Activated T-cell treated with anti-CD3 and anti-CD28 coated beads, Interleukin-2, amount 50 U/mL, for 72 hours (primary cell): ENCODE results near the gene ERCC1. TPM values are rescaled to one million over a fixed set of nuclear protein-coding genes. Genes with fewer than 3 reads are reported as not detected.
"Not testable (repeated sequence)": the region's sequence is repeated elsewhere in the genome, so short reads cannot be mapped to it uniquely, and the experiment has no call there.

Experiments
- ATAC-seq, 2 donors: fragments of 150-1000 bp; cut with Tn5 transposase; replicated peaks in 1 of 2; 2 replicates each; pipeline ENCODE4 v1.10.0; 2021; ENCODE audit warnings: moderate library complexity in 2 of 2, mild to moderate bottlenecking in 1 of 2
- DNase-seq, 2 donors: peaks; one replicate each; pipeline ENCODE4 v3.0.0; 2021 to 2022; ENCODE audit warnings: mixed read lengths in 1 of 2
- H3K27ac Mint-ChIP-seq: one replicate; pipeline ENCODE4 v1.8.0; 2022; ENCODE audit warnings: mild to moderate bottlenecking, moderate library complexity, mixed read lengths
- H3K27me3 Mint-ChIP-seq: one replicate; pipeline ENCODE4 v1.8.0; 2022; ENCODE audit warnings: low read depth, mixed read lengths
- H3K36me3 Mint-ChIP-seq, 2 donors: one replicate each; pipeline ENCODE4 v1.8.0; 2022; ENCODE audit warnings: mixed read lengths in 2 of 2, mild to moderate bottlenecking in 1 of 2; ENCODE audit not compliant: insufficient read depth in 2 of 2
- H3K4me1 Mint-ChIP-seq: one replicate; pipeline ENCODE4 v1.8.0; 2022; ENCODE audit warnings: low read depth, mixed read lengths
- H3K4me3 Mint-ChIP-seq, 2 donors: one replicate each; pipeline ENCODE4 v1.8.0; 2022; ENCODE audit warnings: mild to moderate bottlenecking in 2 of 2, mixed read lengths in 2 of 2, moderate library complexity in 2 of 2
- H3K9me3 Mint-ChIP-seq, 2 donors: one replicate each; pipeline ENCODE4 v1.8.0; 2022; ENCODE audit warnings: mixed read lengths in 2 of 2
- total RNA-seq, 2 donors: library from RNA; stranded (reverse); gene quantifications; one replicate each; pipeline ENCODE4 v1.2.3, GENCODE V29; 2022

The ERCC1 gene
- total RNA-seq, 2 donors from 2014 or later: 71.0 to 73.9 TPM

DNA sequence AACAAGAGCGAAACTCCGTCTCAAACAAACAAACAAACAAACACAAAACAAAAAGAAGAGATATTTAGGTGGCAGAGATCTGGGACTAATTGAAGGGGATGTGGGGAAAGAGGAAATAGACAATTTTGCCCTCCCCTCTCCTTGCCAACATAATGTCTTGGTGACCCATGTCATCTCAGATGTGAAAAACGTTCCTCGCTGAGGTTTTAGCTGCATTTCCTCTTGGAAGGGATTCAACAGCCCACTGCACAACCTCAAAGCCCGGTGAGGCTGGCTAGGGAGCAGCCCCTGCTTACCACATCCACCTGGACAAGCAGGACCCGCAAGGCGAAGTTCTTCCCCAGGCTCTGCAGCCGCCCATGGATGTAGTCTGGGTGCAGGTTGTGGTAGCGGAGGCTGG, 4.9 kb downstream of the ERCC1 start:
- no peaks in the 10 kb centered on the region for H3K9me3 Mint-ChIP-seq
- H3K27ac Mint-ChIP-seq: no peak overlapping the region
- H3K27me3 Mint-ChIP-seq: no peaks in the 10 kb centered on the region
- peaks cover 0 to 19% of the 10 kb centered on the region in 2 donors for H3K36me3 Mint-ChIP-seq
- H3K4me1 Mint-ChIP-seq: peaks cover 42% of the 10 kb centered on the region
- no peak for ATAC-seq
- no peak overlapping the region for H3K4me3 Mint-ChIP-seq
- DNase-seq: no peak

DNA sequence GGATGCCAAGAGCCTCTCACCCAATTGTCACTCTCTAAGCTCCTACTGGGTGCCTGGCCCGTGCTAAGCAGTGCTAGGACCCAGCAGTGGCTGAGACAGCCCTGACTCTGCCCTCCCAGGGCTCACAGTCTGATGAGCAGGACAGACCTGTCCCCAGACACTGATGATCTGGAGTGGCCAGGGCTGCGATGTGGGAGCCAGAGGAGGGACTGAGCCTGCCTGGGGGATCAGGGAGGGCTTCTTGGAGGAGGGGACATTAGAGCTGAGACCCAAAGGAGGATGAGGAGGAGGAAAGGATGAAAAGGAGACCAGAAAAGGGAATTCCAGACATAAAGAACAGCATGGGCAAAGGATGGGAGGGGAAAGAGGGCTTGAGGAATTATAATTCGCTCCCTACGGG, 6.6 kb downstream of the ERCC1 start:
- no peaks in the 10 kb centered on the region for H3K27me3 Mint-ChIP-seq
- no peak for ATAC-seq
- peaks cover 25% of the 10 kb centered on the region for H3K4me1 Mint-ChIP-seq
- peaks cover 0 to 19% of the 10 kb centered on the region in 2 donors for H3K36me3 Mint-ChIP-seq
- no peaks in the 10 kb centered on the region for H3K9me3 Mint-ChIP-seq
- no peak for DNase-seq
- no peak overlapping the region for H3K27ac Mint-ChIP-seq
- no peak overlapping the region for H3K4me3 Mint-ChIP-seq

DNA sequence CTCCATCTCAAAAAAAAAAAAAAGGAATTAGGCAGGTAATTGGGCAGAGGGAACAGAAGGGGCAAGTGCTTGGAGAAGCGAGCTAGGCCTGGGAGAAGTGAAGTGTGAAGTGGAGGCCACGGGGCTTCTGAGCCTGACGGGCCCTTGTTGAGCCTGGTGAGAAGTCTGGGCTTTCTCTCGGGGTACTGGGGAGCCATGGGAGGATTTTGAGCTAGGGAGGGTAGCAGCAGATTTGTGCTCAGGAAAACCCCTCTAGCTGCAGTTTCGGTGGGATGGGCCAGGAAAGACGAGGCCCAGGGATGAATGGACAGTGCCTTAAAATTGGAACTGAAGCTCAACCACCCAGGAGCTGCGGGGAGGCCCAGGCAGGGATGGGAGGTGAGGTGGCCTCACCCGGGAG, 9.2 kb downstream of the ERCC1 start:
- Mint-ChIP-seq H3K27me3 (no peaks in the 10 kb centered on the region), H3K36me3 (peaks cover 0 to 25% of the 10 kb centered on the region in 2 donors), H3K27ac (peak overlapping the region; percentile 87), H3K9me3 (no peaks in the 10 kb centered on the region), H3K4me3 (no peak overlapping the region), H3K4me1 (peaks cover 4% of the 10 kb centered on the region)
- DNase-seq: no peak
- no peak for ATAC-seq

DNA sequence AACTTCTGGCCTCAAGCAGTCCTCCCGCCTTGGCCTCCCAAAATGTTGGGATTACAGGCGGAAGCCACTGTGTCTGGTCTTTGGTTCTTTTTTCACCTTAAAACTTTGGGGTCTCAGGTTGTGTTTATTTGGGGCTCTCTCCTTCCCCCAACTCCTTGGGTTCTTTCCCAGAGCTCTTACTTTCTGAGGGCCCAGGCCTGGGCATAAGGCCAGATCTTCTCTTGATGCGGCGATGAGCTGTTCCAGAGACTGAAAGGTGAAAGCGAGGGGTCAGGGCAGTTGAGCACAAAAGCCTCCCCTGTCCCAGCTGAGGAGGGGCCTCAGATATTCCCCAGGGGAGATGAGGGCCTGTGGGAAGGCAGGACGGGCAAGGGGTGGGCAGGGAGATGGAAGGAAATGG, 10.2 kb downstream of the ERCC1 start:
- H3K36me3 Mint-ChIP-seq: peaks cover 0 to 29% of the 10 kb centered on the region in 2 donors
- H3K27me3 Mint-ChIP-seq: no peaks in the 10 kb centered on the region
- no peak for DNase-seq
- H3K4me3 Mint-ChIP-seq: no peak overlapping the region
- H3K27ac Mint-ChIP-seq: no peak overlapping the region
- no peak for ATAC-seq
- no peaks in the 10 kb centered on the region for H3K9me3 Mint-ChIP-seq
- H3K4me1 Mint-ChIP-seq: peaks cover 5% of the 10 kb centered on the region

DNA sequence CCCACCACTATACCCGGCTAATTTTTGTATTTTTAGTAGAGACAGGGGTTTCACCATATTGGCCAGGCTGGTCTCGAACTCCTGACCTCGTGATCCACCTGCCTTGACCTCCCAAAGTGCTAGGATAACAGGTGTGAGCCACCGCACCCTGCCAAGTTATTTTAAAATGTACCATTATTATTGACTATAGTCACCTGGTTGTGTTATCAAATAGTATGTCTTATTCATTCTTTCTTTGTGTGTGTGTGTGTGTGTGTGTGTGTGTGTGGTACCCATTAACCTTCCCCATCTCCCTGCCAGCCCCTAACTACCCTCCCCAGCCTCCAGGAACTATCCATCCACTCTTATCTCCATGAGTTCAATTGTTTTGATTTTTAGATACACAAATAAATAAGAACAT, 13.4 kb downstream of the ERCC1 start:
- H3K36me3 Mint-ChIP-seq: peaks cover 1 to 17% of the 10 kb centered on the region in 2 donors
- H3K27me3 Mint-ChIP-seq, H3K4me3 Mint-ChIP-seq, H3K9me3 Mint-ChIP-seq, DNase-seq, H3K27ac Mint-ChIP-seq, ATAC-seq: not testable (repeated sequence)
- peaks cover 33% of the 10 kb centered on the region for H3K4me1 Mint-ChIP-seq

DNA sequence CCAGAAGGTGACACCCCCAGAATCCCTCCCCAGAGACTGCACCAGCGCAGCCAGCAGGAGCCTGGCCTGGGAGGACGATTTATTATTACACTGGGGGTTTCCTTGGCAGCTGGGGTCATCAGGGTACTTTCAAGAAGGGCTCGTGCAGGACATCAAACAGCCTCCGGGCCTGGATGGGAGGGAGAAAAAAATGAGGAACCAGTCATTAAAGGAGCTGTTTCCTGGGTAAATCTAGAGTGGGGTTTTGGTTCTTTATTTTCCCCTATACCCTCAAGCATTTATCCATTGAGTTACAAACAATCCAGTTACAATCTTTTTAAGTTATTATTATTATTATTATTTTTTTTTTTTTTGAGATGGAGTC, 14.2 kb downstream of the ERCC1 start:
- Mint-ChIP-seq H3K27ac (no peak overlapping the region), H3K27me3 (peaks cover 2% of the 10 kb centered on the region), H3K9me3 (no peaks in the 10 kb centered on the region), H3K36me3 (peaks cover 1 to 17% of the 10 kb centered on the region in 2 donors), H3K4me3 (no peak overlapping the region), H3K4me1 (peaks cover 41% of the 10 kb centered on the region)
- ATAC-seq (no peak), DNase-seq (no peak)

DNA sequence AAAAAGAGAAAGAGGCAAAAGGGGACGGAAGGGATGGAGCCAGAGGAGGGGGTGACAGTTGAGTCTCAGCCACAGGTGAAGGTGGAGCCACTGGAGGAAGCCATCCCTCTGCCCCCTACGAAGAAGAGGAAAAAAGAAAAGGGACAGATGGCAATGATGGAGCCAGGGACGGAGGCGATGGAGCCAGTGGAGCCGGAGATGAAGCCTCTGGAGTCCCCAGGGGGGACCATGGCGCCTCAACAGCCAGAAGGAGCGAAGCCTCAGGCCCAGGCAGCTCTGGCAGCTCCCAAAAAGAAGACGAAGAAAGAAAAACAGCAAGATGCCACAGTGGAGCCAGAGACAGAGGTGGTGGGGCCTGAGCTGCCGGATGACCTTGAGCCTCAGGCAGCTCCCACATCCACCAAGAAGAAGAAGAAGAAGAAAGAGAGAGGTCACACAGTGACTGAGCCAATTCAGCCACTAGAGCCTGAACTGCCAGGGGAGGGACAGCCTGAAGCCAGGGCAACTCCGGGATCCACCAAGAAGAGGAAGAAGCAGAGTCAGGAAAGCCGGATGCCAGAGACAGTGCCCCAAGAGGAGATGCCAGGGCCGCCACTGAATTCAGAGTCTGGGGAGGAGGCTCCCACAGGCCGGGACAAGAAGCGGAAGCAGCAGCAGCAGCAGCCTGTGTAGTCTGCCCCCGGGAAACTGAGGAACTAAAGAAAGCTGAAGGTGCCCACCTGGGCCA, 14.7 kb downstream of the ERCC1 start:
- DNase-seq (no peak), ATAC-seq (no peak)
- peaks cover 8% of the 10 kb centered on the region for H3K27me3 Mint-ChIP-seq
- H3K27ac Mint-ChIP-seq: no peak overlapping the region
- H3K4me3 Mint-ChIP-seq: no peak overlapping the region
- no peaks in the 10 kb centered on the region for H3K9me3 Mint-ChIP-seq
- H3K4me1 Mint-ChIP-seq: peaks cover 46% of the 10 kb centered on the region
- peaks cover 1 to 14% of the 10 kb centered on the region in 2 donors for H3K36me3 Mint-ChIP-seq

DNA sequence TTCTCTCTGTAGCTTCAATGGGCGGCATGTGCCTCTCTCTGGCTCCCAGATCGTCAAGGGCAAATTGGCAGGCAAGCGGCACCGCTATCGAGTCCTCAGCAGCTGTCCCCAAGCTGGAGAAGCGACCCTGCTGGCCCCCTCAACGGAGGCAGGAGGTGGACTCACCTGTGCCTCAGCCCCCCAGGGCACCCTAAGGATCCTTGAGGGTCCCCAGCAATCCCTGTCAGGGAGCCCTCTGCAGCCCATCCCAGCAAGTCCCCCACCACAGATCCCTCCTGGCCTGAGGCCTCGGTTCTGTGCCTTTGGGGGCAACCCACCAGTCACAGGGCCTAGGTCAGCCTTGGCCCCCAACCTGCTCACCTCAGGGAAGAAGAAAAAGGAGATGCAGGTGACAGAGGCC, 15.6 kb downstream of the ERCC1 start:
- peaks cover 54% of the 10 kb centered on the region for H3K4me1 Mint-ChIP-seq
- peaks cover 1 to 14% of the 10 kb centered on the region in 2 donors for H3K36me3 Mint-ChIP-seq
- DNase-seq (no peak), ATAC-seq (no peak)
- no peak overlapping the region for H3K27ac Mint-ChIP-seq
- no peaks in the 10 kb centered on the region for H3K9me3 Mint-ChIP-seq
- peaks cover 16% of the 10 kb centered on the region for H3K27me3 Mint-ChIP-seq
- H3K4me3 Mint-ChIP-seq: peak overlapping the region; percentile 29 to 99

DNA sequence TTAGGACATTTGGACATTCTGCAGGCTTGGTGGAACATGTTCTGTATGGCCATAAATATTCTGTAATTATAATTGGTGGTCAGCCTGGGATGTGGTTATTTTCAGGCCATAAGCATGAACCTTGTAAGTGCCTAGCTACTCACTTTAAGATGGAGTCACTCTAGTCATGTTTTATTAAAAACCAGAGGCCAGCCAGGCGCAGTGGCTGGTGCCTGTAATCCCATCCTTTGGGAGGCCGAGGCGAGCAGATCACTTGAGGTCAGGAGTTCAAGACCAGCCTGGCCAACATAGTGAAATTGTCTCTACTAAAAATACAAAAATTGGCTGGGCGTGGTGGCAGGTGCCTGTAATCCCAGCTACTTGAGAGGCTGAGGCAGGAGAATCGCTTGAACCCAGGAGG, 16.1 kb downstream of the ERCC1 start:
- not testable (repeated sequence) for H3K27ac Mint-ChIP-seq, DNase-seq, ATAC-seq, H3K9me3 Mint-ChIP-seq
- Mint-ChIP-seq H3K4me3 (peak overlapping the region; percentile 93 to 99), H3K27me3 (peaks cover 22% of the 10 kb centered on the region), H3K4me1 (peaks cover 54% of the 10 kb centered on the region), H3K36me3 (peaks cover 1 to 14% of the 10 kb centered on the region in 2 donors)

DNA sequence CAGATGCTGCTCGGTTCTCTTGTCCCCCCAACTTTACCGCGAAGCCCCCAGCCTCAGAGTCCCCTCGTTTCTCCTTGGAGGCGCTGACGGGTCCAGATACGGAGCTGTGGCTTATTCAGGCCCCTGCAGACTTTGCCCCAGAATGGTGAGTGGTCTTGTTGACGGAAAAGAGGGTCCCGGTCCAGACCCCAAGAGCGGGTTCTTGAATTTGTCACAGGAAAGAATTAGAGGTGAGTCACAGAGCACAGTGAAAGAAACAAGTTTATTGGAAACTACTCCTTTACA, 16.7 kb downstream of the ERCC1 start:
- ATAC-seq (no peak), DNase-seq (no peak)
- peaks cover 54% of the 10 kb centered on the region for H3K4me1 Mint-ChIP-seq
- H3K4me3 Mint-ChIP-seq: peak overlapping the region; percentile 93 to 99
- no peaks in the 10 kb centered on the region for H3K9me3 Mint-ChIP-seq
- peak overlapping the region; percentile 11 for H3K27ac Mint-ChIP-seq
- H3K27me3 Mint-ChIP-seq: peaks cover 22% of the 10 kb centered on the region
- H3K36me3 Mint-ChIP-seq: peaks cover 1 to 11% of the 10 kb centered on the region in 2 donors

DNA sequence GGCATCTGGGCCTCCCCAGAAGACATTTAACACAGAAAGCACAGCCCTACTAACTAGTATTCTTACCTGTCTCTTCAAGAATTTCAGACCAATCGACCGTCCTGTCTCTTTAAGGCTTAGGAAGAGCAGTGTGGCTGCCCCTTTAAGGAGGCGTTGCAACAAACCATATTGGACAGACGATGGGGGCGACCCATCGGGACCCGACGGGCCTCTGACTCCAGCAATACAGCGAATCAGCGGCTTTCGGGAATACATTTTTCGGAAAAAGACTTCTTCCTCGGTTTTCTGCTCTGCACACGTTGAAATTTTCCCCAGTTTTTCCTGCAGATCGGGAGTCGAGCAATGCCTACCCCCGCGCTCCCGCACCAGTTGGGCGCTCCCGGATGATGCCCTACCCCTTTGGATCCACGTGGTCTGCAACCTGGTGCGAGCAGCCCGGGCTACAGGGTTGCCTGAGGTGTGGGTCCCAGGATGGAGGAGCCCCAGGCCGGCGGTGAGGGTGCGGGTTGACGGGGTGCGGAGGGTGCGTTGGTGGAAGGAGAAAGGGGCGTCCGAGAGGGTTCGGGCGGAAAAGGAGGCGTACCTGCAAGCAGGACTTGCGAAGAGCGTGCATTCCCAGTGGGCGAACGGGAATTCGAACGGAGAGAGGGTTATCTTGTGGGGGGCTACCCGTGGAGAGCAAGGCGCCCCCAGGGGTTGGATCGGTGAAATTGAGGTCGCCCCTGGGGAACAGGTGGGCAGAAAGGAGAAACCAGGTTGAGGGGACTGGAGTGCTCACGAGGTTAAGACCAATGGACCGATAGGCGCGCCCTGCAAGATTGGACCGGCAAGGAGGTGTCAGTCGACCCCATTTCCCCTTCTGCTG, 17.3 kb downstream of the ERCC1 start, which contains the start of gene POLR1G:
Gene POLR1G, plus strand, starts transcription at position 419 of the 865 bp plus-strand sequence. Its CDS starts 53 bp downstream, at position 472.
- Mint-ChIP-seq H3K9me3 (no peaks in the 10 kb centered on the region), H3K36me3 (peaks cover 1 to 11% of the 10 kb centered on the region in 2 donors), H3K27ac (peak within 1 kb of the TSS; percentile 95), H3K4me3 (peak within 1 kb of the TSS; percentile 93 to 99), H3K27me3 (peaks cover 22% of the 10 kb centered on the region), H3K4me1 (peaks cover 54% of the 10 kb centered on the region)
- ATAC-seq: peak; percentile 78 to 79
- peak; percentile 82 to 86 for DNase-seq

DNA sequence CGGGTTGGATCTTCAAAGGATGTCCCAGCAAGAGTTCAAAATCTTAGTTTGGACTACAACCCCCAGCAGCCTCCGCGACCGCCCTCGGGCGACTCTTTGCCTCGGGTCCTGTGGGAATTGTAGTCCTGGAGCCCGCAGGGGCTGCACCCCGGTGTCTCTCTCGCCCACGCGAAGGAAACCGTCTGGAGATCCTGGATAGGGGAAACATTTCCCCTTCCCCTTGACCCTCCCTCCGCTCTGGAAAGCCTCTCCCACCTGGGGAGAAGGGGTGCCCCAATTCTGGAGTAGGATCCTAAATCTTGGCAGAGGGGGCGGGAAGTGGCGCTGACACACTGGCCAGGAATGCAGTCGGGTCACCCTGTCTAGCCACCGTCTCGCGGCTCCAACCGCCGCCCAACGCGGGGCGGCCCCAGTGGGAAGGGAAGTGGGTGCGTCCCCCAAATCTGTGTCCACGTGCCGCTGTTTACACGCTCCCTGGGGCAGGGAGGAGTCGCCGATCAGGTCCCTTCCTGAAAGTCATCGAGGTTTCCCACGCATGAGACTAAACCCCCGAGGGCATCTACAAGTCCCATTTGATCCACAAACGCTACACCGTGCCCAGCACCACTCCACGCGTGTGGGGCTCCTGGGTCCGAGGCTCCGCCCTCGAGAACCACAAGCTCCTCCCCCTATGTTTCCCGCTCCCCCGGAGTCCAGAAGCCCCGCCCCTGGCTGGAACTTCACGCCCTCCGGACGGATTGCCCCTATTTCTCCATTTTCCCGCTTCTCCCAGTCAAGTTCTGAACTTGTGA, 18.1 kb downstream of the ERCC1 start:
- peak; percentile 58 to 63 for ATAC-seq
- peak overlapping the region; percentile 93 to 99 for H3K4me3 Mint-ChIP-seq
- peak overlapping the region; percentile 95 for H3K27ac Mint-ChIP-seq
- H3K36me3 Mint-ChIP-seq: peaks cover 1 to 7% of the 10 kb centered on the region in 2 donors
- peaks cover 22% of the 10 kb centered on the region for H3K27me3 Mint-ChIP-seq
- H3K9me3 Mint-ChIP-seq: no peaks in the 10 kb centered on the region
- DNase-seq: peak; percentile 85 to 86
- H3K4me1 Mint-ChIP-seq: peaks cover 54% of the 10 kb centered on the region
